T-helper 9 cell (primary cell): ENCODE results near the gene KATNA1.

Experiments used
- DNase-seq: peaks from one replicate; pipeline ENCODE4 v3.0.0-alpha.2; 2020

Gene KATNA1

DNA sequence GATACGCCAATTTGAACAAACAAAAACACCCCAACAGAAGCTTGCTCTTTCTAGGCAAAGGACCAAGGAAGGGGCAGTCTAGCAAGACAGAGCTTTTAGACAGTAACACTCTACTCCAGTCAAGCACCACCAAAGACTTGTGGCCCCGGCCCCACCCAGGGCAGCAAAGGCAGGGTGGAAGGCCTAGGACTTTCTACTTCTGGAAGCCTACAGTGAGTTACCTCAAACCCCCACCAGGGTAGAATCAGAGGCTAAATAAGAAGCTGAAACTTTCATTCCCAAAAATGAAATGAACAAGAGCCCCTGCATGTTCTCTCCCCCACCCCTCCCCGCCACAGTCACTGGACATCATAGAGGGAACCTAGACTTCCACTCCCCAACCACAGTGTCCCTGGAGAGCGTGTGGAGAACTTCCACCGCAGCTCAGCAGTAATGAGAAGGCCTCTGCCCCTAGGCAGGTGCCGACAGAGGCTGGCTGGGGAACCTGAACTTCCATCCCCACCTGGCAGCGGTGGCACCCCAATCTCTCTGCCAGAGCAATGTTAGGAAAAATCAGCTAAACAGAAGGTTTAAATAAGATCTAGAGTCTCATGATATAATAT lies 40.0 kb downstream of the KATNA1 start:
- no peak for DNase-seq

DNA sequence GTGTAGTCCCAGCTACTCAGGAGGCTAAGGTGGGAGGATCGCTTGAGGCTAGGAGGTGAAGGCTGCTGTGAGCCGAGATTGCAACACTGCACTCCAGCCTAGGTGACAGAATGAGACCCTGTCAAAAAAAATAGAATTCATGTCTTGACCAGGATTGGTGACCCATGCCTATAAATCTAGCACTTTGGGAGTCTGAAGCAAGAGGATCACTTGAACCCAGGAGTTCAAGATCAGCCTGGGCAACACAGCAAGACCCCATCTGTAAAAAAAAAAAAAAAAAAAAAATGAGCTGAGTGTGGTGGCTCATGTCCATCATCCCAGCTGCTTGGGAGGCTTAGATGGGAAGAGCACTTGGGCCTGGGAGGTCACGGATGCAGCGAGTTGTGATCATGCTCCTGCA lies 48.0 kb downstream of the KATNA1 start:
- no peak for DNase-seq

GRCh38 chr6:149593408-149593807 lies 55.1 kb downstream of the KATNA1 start:
- DNase-seq, result no peak

DNA sequence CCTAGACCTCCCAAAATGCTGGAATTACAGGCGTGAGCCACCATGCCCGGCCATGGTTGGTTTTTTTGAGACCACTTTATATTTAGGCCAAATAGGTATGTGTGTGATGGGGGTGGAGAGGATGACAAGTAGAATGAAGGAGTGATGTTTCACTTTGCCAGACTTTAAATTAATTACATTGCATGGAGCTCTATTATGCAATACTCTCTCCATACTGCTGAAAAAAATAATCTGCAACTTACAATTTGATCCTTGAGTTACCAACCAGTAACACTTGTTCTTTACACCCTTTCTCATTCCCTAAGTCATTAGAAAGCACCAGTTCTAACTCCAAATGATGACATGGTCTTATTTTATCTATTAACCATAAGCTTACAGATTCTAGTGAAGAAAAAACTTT lies 55.5 kb downstream of the KATNA1 start:
- no peak for DNase-seq

- no peak for DNase-seq
These were observed 62.4 kb downstream of the KATNA1 start for GRCh38 chr6:149586149-149586548.

GRCh38 chr6:149581349-149581748 lies 67.2 kb downstream of the KATNA1 start:
- DNase-seq, result no peak

DNA sequence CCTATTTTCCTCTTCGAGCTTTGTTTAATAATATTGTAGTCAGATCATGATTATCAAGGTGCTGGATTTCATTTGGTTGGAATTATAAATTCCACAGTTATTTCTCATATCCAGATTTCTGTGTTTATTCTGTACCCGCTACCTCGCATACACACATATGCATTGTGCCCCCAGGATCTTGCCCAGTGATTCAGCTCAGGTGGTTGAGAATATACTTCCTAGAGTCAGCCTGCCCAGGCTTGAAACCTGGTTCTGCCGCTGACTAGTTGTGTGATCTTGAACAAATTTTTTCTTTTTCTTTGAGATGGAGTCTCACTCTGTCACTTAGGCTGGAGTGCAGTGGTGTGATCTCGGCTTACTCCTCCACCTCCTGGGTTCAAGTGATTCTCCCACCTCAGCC lies 67.6 kb downstream of the KATNA1 start:
- no peak for DNase-seq

DNA sequence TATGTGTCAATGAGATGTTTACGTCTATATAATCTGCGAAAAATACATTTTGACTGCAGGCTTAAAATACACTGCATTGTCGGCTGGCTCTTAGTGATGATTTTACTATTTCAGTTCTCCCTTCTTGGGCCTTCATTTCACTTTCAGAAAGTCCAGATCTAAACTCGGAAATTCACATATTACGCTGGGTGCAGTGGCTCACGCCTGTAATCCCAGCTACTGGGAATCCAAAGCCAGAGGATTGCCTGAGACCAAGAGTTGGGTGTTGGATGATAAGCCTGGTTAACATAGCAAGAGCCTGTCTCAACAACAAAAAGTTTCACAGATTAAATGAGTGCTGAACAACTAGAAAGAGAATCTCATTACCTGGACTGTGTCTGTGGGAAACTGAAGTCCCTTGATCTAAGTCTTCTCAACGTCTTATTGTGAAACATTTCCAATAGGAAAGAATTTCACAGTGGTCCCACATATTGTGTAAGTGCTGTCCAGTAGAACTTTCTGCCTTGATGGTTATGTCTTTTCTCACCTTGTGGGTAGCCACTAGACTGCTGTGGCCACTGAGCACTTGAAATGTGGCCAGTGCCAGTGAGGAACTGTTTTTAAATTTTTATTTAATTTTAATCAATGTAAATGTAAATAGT lies 80.4 kb downstream of the KATNA1 start:
- DNase-seq, result no peak

DNA sequence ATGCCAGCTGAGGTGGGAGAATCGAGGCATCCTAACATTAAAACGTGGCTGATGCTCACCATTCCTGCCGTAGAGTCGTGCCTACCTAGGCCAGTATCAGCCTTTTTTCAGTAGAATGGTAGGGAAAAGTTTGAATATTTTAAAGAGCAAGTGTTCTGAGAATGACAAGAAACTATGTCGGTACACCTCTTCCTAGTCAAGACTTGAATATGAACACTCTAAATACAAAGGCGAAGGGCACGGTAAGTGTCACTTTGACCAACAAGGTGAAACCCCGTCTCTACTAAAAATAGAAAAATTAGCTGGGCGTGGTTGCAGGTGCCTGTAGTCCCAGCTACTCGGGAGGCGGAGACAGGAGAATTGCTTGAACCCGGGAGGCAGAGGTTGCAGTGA lies 81.3 kb downstream of the KATNA1 start:
- DNase-seq, result no peak

GRCh38 chr6:149566410-149567193 lies 81.9 kb downstream of the KATNA1 start:
- DNase-seq, result peak; percentile 38

- DNase-seq, result peak; percentile 91
These were observed 82.7 kb downstream of the KATNA1 start, which contains the start of gene GINM1 for GRCh38 chr6:149565527-149566409. GINM1 (plus strand) TSS chr6:149566375; CDS start chr6:149566415, 40 bp downstream.

GRCh38 chr6:149563928-149564325 lies 84.6 kb downstream of the KATNA1 start:
- no peak for DNase-seq

GRCh38 chr6:149563203-149563927 lies 85.1 kb downstream of the KATNA1 start:
- DNase-seq, result no peak

DNA sequence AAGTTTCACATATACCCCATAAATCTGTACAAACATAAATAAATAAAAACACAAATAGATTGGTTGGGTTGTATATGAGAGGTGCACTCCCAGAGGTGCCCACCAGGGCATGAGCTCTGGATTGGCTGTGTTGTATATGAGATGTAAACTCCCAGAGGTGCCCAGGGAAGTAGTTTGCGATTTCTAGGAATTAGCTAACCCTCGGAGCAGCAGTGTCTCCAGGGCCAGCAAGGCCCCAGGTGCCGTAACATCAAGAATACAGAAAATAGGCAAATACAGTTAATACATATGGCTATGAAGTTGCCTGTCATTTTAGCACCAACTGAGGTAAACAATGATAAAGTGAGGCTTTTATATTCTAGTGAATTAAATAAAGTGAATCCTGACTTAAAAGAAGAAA lies 87.8 kb downstream of the KATNA1 start:
- no peak for DNase-seq

- DNase-seq, result no peak
These were observed 89.1 kb downstream of the KATNA1 start for GRCh38 chr6:149559389-149559788.

- DNase-seq, result no peak
These were observed 90.5 kb downstream of the KATNA1 start for GRCh38 chr6:149558029-149558428.

GRCh38 chr6:149551920-149552319 lies 96.6 kb downstream of the KATNA1 start:
- DNase-seq, result no peak

GRCh38 chr6:149545754-149546471 lies 102.6 kb downstream of the KATNA1 start, which contains the start of gene PPIL4:
PPIL4 (minus strand) TSS chr6:149546043; CDS start chr6:149546005, 38 bp downstream.
- DNase-seq, result peak; percentile 97

- peak; percentile 50 for DNase-seq
These were observed 103.2 kb downstream of the KATNA1 start for GRCh38 chr6:149545258-149545753.
